Activated T-helper 2 cell treated with anti-CD3 and anti-CD28 coated beads, Interferon-gamma antibody, Interleukin-2, Interleukin-4, amounts not matched to agents 10 μg/mL and 5 μg/mL and 100 μg/mL, durations not matched to agents 14 hours and 24 hours and 36 hours (primary cell): Measurements from ENCODE around the gene UGT1A6. TPM values are rescaled to one million over a fixed set of nuclear protein-coding genes. Genes with fewer than 3 reads are reported as not detected.

Experiments used
- DNase-seq: peaks from one replicate; pipeline ENCODE4 v3.0.0; 2021; ENCODE audit warnings: low spot score
- H3K27ac Mint-ChIP-seq: one replicate; pipeline ENCODE4 v1.8.0; 2021; ENCODE audit warnings: mixed read lengths
- H3K27me3 Mint-ChIP-seq: one replicate; pipeline ENCODE4 v1.8.0; 2021; ENCODE audit warnings: low read depth, mixed read lengths
- H3K36me3 Mint-ChIP-seq: one replicate; pipeline ENCODE4 v1.8.0; 2021; ENCODE audit warnings: low read depth, mixed read lengths
- H3K4me1 Mint-ChIP-seq: one replicate; pipeline ENCODE4 v1.8.0; 2021; ENCODE audit warnings: low read depth, mixed read lengths
- H3K4me3 Mint-ChIP-seq: one replicate; pipeline ENCODE4 v1.8.0; 2021; ENCODE audit warnings: low read depth, mild to moderate bottlenecking, moderate library complexity, mixed read lengths
- H3K9me3 Mint-ChIP-seq: one replicate; pipeline ENCODE4 v1.8.0; 2021; ENCODE audit warnings: mixed read lengths
- intact Hi-C: fragments of 100-400 bp; cut with micrococcal nuclease; formaldehyde crosslinking; loops from one replicate; pipeline ENCODE4 v1.15.1; 2023
- total RNA-seq: library from RNA; stranded (reverse); gene quantifications from 2 replicates; pipeline ENCODE4 v1.2.3, GENCODE V29; 2022

UGT1A6 gene
- total RNA-seq, 1 donor from 2014 or later = not detected

- intact Hi-C loops = no loop called here
- Mint-ChIP-seq H3K27me3 (peaks cover 6% of the 10 kb centered on the region), H3K27ac (no peak overlapping the region), H3K4me3 (no peak overlapping the region), H3K36me3 (no peaks in the 10 kb centered on the region), H3K4me1 (peaks cover 3% of the 10 kb centered on the region), H3K9me3 (no peaks in the 10 kb centered on the region)
- no peak for DNase-seq
Observed at GRCh38 chr2:233766416-233766815, 73.7 kb downstream of the UGT1A6 start.

GRCh38 chr2:233768076-233768475 lies 75.4 kb downstream of the UGT1A6 start:
- intact Hi-C loops = no loop called here
- Mint-ChIP-seq H3K36me3 (no peaks in the 10 kb centered on the region), H3K9me3 (no peaks in the 10 kb centered on the region), H3K4me1 (peaks cover 3% of the 10 kb centered on the region), H3K27me3 (peaks cover 6% of the 10 kb centered on the region), H3K27ac (no peak overlapping the region), H3K4me3 (no peak overlapping the region)
- no peak for DNase-seq

- Mint-ChIP-seq H3K4me3 (no peak overlapping the region), H3K4me1 (peaks cover 3% of the 10 kb centered on the region), H3K36me3 (no peaks in the 10 kb centered on the region), H3K27ac (no peak overlapping the region), H3K27me3 (peaks cover 2% of the 10 kb centered on the region), H3K9me3 (no peaks in the 10 kb centered on the region)
- no peak for DNase-seq
- intact Hi-C loops = no loop called here
Observed at GRCh38 chr2:233769260-233769659, 76.6 kb downstream of the UGT1A6 start.

GRCh38 chr2:233772153-233772552 lies 79.5 kb downstream of the UGT1A6 start:
- Mint-ChIP-seq H3K36me3 (no peaks in the 10 kb centered on the region), H3K9me3 (peaks cover 4% of the 10 kb centered on the region), H3K4me1 (no peaks in the 10 kb centered on the region), H3K4me3 (no peak overlapping the region), H3K27me3 (no peaks in the 10 kb centered on the region), H3K27ac (no peak overlapping the region)
- no peak for DNase-seq
- intact Hi-C loops = no loop called here

- intact Hi-C loops = no loop called here
- H3K36me3 Mint-ChIP-seq = no peaks in the 10 kb centered on the region
- peaks cover 4% of the 10 kb centered on the region for H3K9me3 Mint-ChIP-seq
- no peaks in the 10 kb centered on the region for H3K27me3 Mint-ChIP-seq
- H3K27ac Mint-ChIP-seq = no peak overlapping the region
- no peak overlapping the region for H3K4me3 Mint-ChIP-seq
- DNase-seq = no peak
- H3K4me1 Mint-ChIP-seq = no peaks in the 10 kb centered on the region
Observed at GRCh38 chr2:233772583-233772982, 79.9 kb downstream of the UGT1A6 start.

GRCh38 chr2:233773854-233774253 lies 81.2 kb downstream of the UGT1A6 start:
- H3K27me3 Mint-ChIP-seq = no peaks in the 10 kb centered on the region
- no peaks in the 10 kb centered on the region for H3K4me1 Mint-ChIP-seq
- no peak overlapping the region for H3K27ac Mint-ChIP-seq
- DNase-seq = no peak
- no peak overlapping the region for H3K4me3 Mint-ChIP-seq
- intact Hi-C loops = no loop called here
- peaks cover 4% of the 10 kb centered on the region for H3K9me3 Mint-ChIP-seq
- H3K36me3 Mint-ChIP-seq = no peaks in the 10 kb centered on the region

- no peaks in the 10 kb centered on the region for H3K4me1 Mint-ChIP-seq
- no peaks in the 10 kb centered on the region for H3K27me3 Mint-ChIP-seq
- no peaks in the 10 kb centered on the region for H3K36me3 Mint-ChIP-seq
- H3K4me3 Mint-ChIP-seq = no peak overlapping the region
- intact Hi-C loops = no loop called here
- peaks cover 4% of the 10 kb centered on the region for H3K9me3 Mint-ChIP-seq
- no peak overlapping the region for H3K27ac Mint-ChIP-seq
- no peak for DNase-seq
Observed at GRCh38 chr2:233775414-233775813, 82.7 kb downstream of the UGT1A6 start.

GRCh38 chr2:233778030-233778429 lies 85.3 kb downstream of the UGT1A6 start, which contains the start of gene MROH2A:
MROH2A (plus strand) TSS chr2:233778330; CDS start chr2:233779359, 1,029 bp downstream.
- Mint-ChIP-seq H3K4me1 (no peaks in the 10 kb centered on the region), H3K36me3 (no peaks in the 10 kb centered on the region), H3K27me3 (peaks cover 4% of the 10 kb centered on the region), H3K27ac (no peak within 1 kb of the TSS), H3K4me3 (no peak within 1 kb of the TSS), H3K9me3 (peaks cover 4% of the 10 kb centered on the region)
- intact Hi-C loops = no loop called here
- no peak for DNase-seq

- H3K4me3 Mint-ChIP-seq = no peak overlapping the region
- H3K27ac Mint-ChIP-seq = no peak overlapping the region
- H3K9me3 Mint-ChIP-seq = peaks cover 4% of the 10 kb centered on the region
- intact Hi-C loops = no loop called here
- no peak for DNase-seq
- H3K4me1 Mint-ChIP-seq = no peaks in the 10 kb centered on the region
- H3K27me3 Mint-ChIP-seq = peaks cover 4% of the 10 kb centered on the region
- no peaks in the 10 kb centered on the region for H3K36me3 Mint-ChIP-seq
Observed at GRCh38 chr2:233779722-233780121, 87.0 kb downstream of the UGT1A6 start.

- intact Hi-C loops = no loop called here
- H3K4me3 Mint-ChIP-seq = no peak overlapping the region
- no peaks in the 10 kb centered on the region for H3K36me3 Mint-ChIP-seq
- H3K27ac Mint-ChIP-seq = no peak overlapping the region
- H3K9me3 Mint-ChIP-seq = peaks cover 4% of the 10 kb centered on the region
- H3K4me1 Mint-ChIP-seq = no peaks in the 10 kb centered on the region
- H3K27me3 Mint-ChIP-seq = peaks cover 4% of the 10 kb centered on the region
- no peak for DNase-seq
Observed at GRCh38 chr2:233780771-233781170, 88.1 kb downstream of the UGT1A6 start.

GRCh38 chr2:233789554-233789953 lies 96.9 kb downstream of the UGT1A6 start:
- intact Hi-C loops = no loop called here
- Mint-ChIP-seq H3K27ac (no peak overlapping the region), H3K9me3 (peaks cover 5% of the 10 kb centered on the region), H3K4me1 (no peaks in the 10 kb centered on the region), H3K36me3 (no peaks in the 10 kb centered on the region), H3K27me3 (no peaks in the 10 kb centered on the region), H3K4me3 (no peak overlapping the region)
- no peak for DNase-seq

- no peaks in the 10 kb centered on the region for H3K27me3 Mint-ChIP-seq
- no peak for DNase-seq
- no peak overlapping the region for H3K4me3 Mint-ChIP-seq
- no peaks in the 10 kb centered on the region for H3K4me1 Mint-ChIP-seq
- H3K36me3 Mint-ChIP-seq = no peaks in the 10 kb centered on the region
- intact Hi-C loops = no loop called here
- no peak overlapping the region for H3K27ac Mint-ChIP-seq
- H3K9me3 Mint-ChIP-seq = peaks cover under 1% of the 10 kb centered on the region
Observed at GRCh38 chr2:233791151-233791882, 98.6 kb downstream of the UGT1A6 start.

GRCh38 chr2:233791883-233792329 lies 99.2 kb downstream of the UGT1A6 start:
- Mint-ChIP-seq H3K4me3 (no peak overlapping the region), H3K9me3 (no peaks in the 10 kb centered on the region), H3K4me1 (no peaks in the 10 kb centered on the region), H3K36me3 (no peaks in the 10 kb centered on the region), H3K27me3 (no peaks in the 10 kb centered on the region), H3K27ac (no peak overlapping the region)
- DNase-seq = no peak
- intact Hi-C loops = no loop called here
